Liver (tissue), 9 donors: ENCODE data around the gene FHOD1. TPM values are rescaled to one million over a fixed set of nuclear protein-coding genes. Genes with fewer than 3 reads are reported as not detected.

Experiments used
- DNase-seq: peaks from one replicate; pipeline ENCODE4 v3.0.0-alpha.2; 2017; ENCODE audit warnings: low spot score
- H3K27ac ChIP-seq, 2 donors: one replicate each; pipeline ENCODE4 v1.7.0; 2013; ENCODE audit warnings: inconsistent platforms in 2 of 2, low read length in 2 of 2, control low read depth in 1 of 2, low read depth in 1 of 2, mild to moderate bottlenecking in 1 of 2
- H3K27me3 ChIP-seq, 4 donors: one replicate each; pipeline versions ENCODE4 v1.6.1 to v1.7.0; 2013; ENCODE audit warnings: low read length in 3 of 4, inconsistent platforms in 1 of 4, mild to moderate bottlenecking in 1 of 4, moderate library complexity in 1 of 4; ENCODE audit not compliant: control insufficient read depth in 4 of 4, insufficient read depth in 4 of 4
- H3K36me3 ChIP-seq, 4 donors: one replicate each; pipeline versions ENCODE4 v1.6.1 to v1.7.0; 2013; ENCODE audit warnings: low read length in 3 of 4, mild to moderate bottlenecking in 3 of 4, low read depth in 1 of 4, moderate library complexity in 1 of 4; ENCODE audit not compliant: control insufficient read depth in 4 of 4, insufficient read depth in 3 of 4
- H3K4me1 ChIP-seq, 4 donors: one replicate each; pipeline versions ENCODE4 v1.6.1 to v1.7.0; 2013; ENCODE audit warnings: low read length in 3 of 4, mild to moderate bottlenecking in 3 of 4, moderate library complexity in 1 of 4; ENCODE audit not compliant: control insufficient read depth in 4 of 4, insufficient read depth in 4 of 4
- H3K4me3 ChIP-seq, 3 donors: one replicate each; pipeline versions ENCODE4 v1.6.1 to v1.7.0; 2013; ENCODE audit warnings: low read length in 3 of 3, control low read depth in 1 of 3, low read depth in 1 of 3, mild to moderate bottlenecking in 1 of 3
- H3K9ac ChIP-seq, 2 donors: one replicate each; pipeline ENCODE4 v1.7.0; 2013; ENCODE audit warnings: low read length in 2 of 2, mild to moderate bottlenecking in 2 of 2, moderate library complexity in 2 of 2, control low read depth in 1 of 2, low read depth in 1 of 2
- H3K9me3 ChIP-seq, 4 donors: one replicate each; pipeline versions ENCODE4 v1.6.1 to v1.7.0; 2013; ENCODE audit warnings: low read length in 3 of 4; ENCODE audit not compliant: control insufficient read depth in 4 of 4
- CTCF ChIP-seq: fragments of 150-350 bp; IDR thresholded peaks from 2 replicates; pipeline ENCODE4 v1.5.1; 2017; ENCODE audit warnings: improper control_type of control experiment, low read depth, low read length; ENCODE audit not compliant: missing input control
- EGR1 ChIP-seq, 2 donors: IDR thresholded peaks; 2 replicates each; pipeline ENCODE4 v1.6.1; 2016 to 2018; ENCODE audit warnings: antibody characterized with exemption in 2 of 2, low read depth in 2 of 2
- FOXA1 ChIP-seq: IDR thresholded peaks from 2 replicates; pipeline ENCODE4 v1.6.1; 2016; ENCODE audit warnings: antibody characterized with exemption
- FOXA2 ChIP-seq: IDR thresholded peaks from 2 replicates; pipeline ENCODE4 v1.6.1; 2016; ENCODE audit warnings: antibody characterized with exemption
- GABPA ChIP-seq, 2 donors: IDR thresholded peaks in 1 of 2; conservative IDR thresholded peaks in 1 of 2; 2 replicates each; pipeline ENCODE4 v1.6.1; 2016; ENCODE audit warnings: antibody characterized with exemption in 2 of 2, mild to moderate bottlenecking in 1 of 2, moderate library complexity in 1 of 2
- HNF4A ChIP-seq, 2 donors: conservative IDR thresholded peaks; 2 replicates each; pipeline ENCODE4 v1.6.1; 2016; ENCODE audit warnings: antibody characterized with exemption in 2 of 2, mild to moderate bottlenecking in 2 of 2
- HNF4G ChIP-seq: IDR thresholded peaks from 2 replicates; pipeline ENCODE4 v1.6.1; 2016; ENCODE audit warnings: antibody characterized with exemption
- JUND ChIP-seq, 2 donors: IDR thresholded peaks; 2 replicates each; pipeline ENCODE4 v1.6.1; 2016; ENCODE audit warnings: antibody characterized with exemption in 2 of 2
- MAX ChIP-seq: IDR thresholded peaks from 2 replicates; pipeline ENCODE4 v1.6.1; 2016; ENCODE audit warnings: antibody characterized with exemption
- NR2F2 ChIP-seq: IDR thresholded peaks from 2 replicates; pipeline ENCODE4 v1.6.1; 2016; ENCODE audit warnings: antibody characterized with exemption
- RAD21 ChIP-seq, 2 donors: IDR thresholded peaks; 2 replicates each; pipeline ENCODE4 v1.6.1; 2016; ENCODE audit warnings: antibody characterized with exemption in 2 of 2, mild to moderate bottlenecking in 2 of 2
- REST ChIP-seq: IDR thresholded peaks from 2 replicates; pipeline ENCODE4 v1.6.1; 2016; ENCODE audit warnings: antibody characterized with exemption, mild to moderate bottlenecking
- RXRA ChIP-seq, 2 donors: IDR thresholded peaks; 2 replicates each; pipeline ENCODE4 v1.6.1; 2017 to 2018; ENCODE audit warnings: antibody characterized with exemption in 2 of 2, mild to moderate bottlenecking in 1 of 2
- SP1 ChIP-seq: IDR thresholded peaks from 2 replicates; pipeline ENCODE4 v1.6.1; 2018; ENCODE audit warnings: antibody characterized with exemption, mild to moderate bottlenecking
- TAF1 ChIP-seq: conservative IDR thresholded peaks from 2 replicates; pipeline ENCODE4 v1.6.1; 2016; ENCODE audit warnings: antibody characterized with exemption, mild to moderate bottlenecking
- YY1 ChIP-seq: IDR thresholded peaks from 2 replicates; pipeline ENCODE4 v1.6.1; 2016; ENCODE audit warnings: antibody characterized with exemption, mild to moderate bottlenecking
- WGBS: extraction: QIAGEN DNeasy Blood & Tissue Kit; methylation state at CpG from one replicate; pipeline ENCODE4 v1.1.7; 2013; 5-methylcytosine and 5-hydroxymethylcytosine counted together
- polyA plus RNA-seq, 2 donors: library from polyadenylated mRNA; stranded (reverse) in 1 of 2; unstranded in 1 of 2; fragments of 200-250 nt in 1 of 2; fragments of >200 nt in 1 of 2; fragmentation: Nextera tagmentation in 1 of 2; extraction: Ambion mirVana in 1 of 2; gene quantifications; one replicate each; pipeline versions ENCODE4 v1.2.1 to v1.2.3, GENCODE V29; 2013 to 2015
- total RNA-seq, 2 donors: library from RNA; depleted of rRNA; stranded (reverse); fragments of >200 nt; gene quantifications; one replicate each; pipeline ENCODE4 v1.2.3, GENCODE V29; 2014
- TF ChIP-seq, protein P1 (sequence below): IDR thresholded peaks from 2 replicates; pipeline ENCODE4 v1.6.1; 2016; ENCODE audit warnings: antibody characterized with exemption
- donor health status: healthy.
- donor health status: healthy.
- donor health status: healthy.
- donor health status: healthy.
- donor health status: healthy.

Gene FHOD1
- total and polyA plus RNA-seq, 4 donors, result 2.2 to 6.4 (median 4.1) TPM

DNA sequence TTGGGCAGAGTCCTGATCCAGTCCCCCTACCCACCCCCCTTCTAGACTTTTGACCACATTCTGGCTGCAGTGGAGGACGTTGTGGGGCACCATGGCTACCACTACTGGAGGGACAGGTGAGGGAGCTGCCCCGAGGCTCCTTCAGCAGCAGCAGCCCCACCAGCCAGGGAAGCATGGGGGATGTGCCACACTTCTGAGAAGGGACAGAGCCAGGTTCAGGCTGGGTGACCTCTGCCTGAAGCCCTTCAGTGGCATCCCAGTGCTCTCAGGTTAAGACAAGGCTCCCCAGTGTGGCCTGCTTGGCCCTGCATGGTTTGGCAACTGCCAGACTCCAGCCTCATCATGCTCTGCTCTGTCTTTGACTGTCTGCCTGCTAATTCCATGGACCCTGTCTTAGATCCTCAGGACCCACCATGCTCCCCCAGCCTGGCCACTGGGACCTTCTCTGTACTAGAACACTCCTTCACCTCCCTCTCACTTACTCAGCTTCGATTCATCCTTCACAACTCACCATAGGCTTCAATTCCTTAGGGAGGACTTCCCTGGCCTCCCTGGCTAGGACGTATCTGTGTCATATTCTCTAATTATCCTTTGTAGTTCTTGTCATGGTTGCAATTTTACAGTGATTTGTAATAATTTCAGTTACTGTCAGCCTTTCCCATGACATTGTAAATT lies 10.3 kb upstream of the FHOD1 start:
- Histone ChIP-seq H3K27me3 (no peaks in the 10 kb centered on the region), H3K4me3 (no peak overlapping the region), H3K9me3 (no peaks in the 10 kb centered on the region), H3K4me1 (no peaks in the 10 kb centered on the region), H3K9ac (no peak overlapping the region), H3K27ac (no peak overlapping the region), H3K36me3 (no peaks in the 10 kb centered on the region)
- no peak for DNase-seq
- 84% methylated on average over 4 of the region's 4 CpGs for WGBS
- no peak for TF ChIP-seq EGR1 (IDR thresholded peaks at IDR 0.05; ENCODE audit: low read depth in 2 of 2)
- TF ChIP-seq, protein P1, sequence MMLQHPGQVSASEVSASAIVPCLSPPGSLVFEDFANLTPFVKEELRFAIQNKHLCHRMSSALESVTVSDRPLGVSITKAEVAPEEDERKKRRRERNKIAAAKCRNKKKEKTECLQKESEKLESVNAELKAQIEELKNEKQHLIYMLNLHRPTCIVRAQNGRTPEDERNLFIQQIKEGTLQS, result no peak
- TF ChIP-seq GABPA (IDR thresholded peaks at IDR 0.05 in 1 of 2, conservative IDR thresholded peaks at IDR 0.05 in 1 of 2), result no peak

- no peak for DNase-seq
- Histone ChIP-seq H3K27ac (no peak overlapping the region), H3K36me3 (no peaks in the 10 kb centered on the region), H3K4me3 (no peak overlapping the region), H3K27me3 (no peaks in the 10 kb centered on the region), H3K9ac (no peak overlapping the region), H3K4me1 (no peaks in the 10 kb centered on the region), H3K9me3 (no peaks in the 10 kb centered on the region)
- 96% methylated on average over 11 of the region's 11 CpGs for WGBS
- no peak for TF ChIP-seq EGR1 (IDR thresholded peaks at IDR 0.05; ENCODE audit: low read depth in 2 of 2)
- TF ChIP-seq SP1, result no peak
- TF ChIP-seq REST, result no peak
Observed at GRCh38 chr16:67256701-67257230, 9.5 kb upstream of the FHOD1 start.

DNA sequence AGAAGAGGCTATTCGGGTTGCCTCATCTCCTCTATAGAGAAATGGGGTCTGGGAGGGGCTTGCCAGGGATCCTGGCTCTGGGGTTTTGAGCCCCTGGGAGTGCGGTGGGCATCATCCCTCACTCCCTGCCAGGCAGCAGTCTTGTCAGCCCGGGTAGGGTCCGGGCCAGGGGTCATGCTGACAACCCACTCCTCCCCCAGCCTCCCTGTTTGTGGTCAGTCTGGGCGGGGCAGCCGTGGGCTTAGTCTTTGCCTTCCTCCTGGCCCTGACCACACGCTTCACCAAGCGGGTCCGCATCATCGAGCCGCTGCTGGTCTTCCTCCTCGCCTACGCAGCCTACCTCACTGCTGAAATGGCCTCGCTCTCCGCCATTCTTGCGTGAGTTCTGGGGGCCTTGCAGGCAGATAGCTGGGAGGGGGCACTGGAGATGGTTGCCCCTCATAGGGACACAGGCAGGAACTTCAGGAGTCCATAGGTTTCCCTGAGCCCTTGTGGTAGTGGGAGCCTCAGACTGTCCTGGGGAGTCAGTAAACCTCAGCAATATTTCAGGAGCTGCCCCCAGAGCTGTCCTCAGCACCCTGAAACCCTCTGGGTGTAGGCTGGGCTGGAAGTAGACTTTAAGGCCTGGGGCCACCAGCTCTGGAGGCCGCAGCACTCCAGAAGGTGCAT lies 8.4 kb upstream of the FHOD1 start:
- Histone ChIP-seq H3K9ac (no peak overlapping the region), H3K4me3 (no peak overlapping the region), H3K36me3 (no peaks in the 10 kb centered on the region), H3K27me3 (no peaks in the 10 kb centered on the region), H3K9me3 (no peaks in the 10 kb centered on the region), H3K4me1 (no peaks in the 10 kb centered on the region), H3K27ac (no peak overlapping the region)
- 88% methylated on average over 17 of the region's 17 CpGs for WGBS
- DNase-seq, result no peak
- TF ChIP-seq HNF4A (conservative IDR thresholded peaks at IDR 0.05) (no peak), MAX (no peak), CTCF (no peak), JUND (IDR thresholded peaks at IDR 0.05) (no peak), RAD21 (IDR thresholded peaks at IDR 0.05) (no peak), NR2F2 (no peak), TAF1 (no peak), GABPA (IDR thresholded peaks at IDR 0.05 in 1 of 2, conservative IDR thresholded peaks at IDR 0.05 in 1 of 2) (no peak), FOXA1 (no peak), FOXA2 (no peak), RXRA (IDR thresholded peaks at IDR 0.05) (no peak), HNF4G (no peak), YY1 (no peak), REST (no peak)
- TF ChIP-seq, protein P1, result no peak
